ENCODE data around the gene ODC1.
"Not testable (repeated sequence)": the region's sequence is repeated elsewhere in the genome, so short reads cannot be mapped to it uniquely, and the experiment has no call there.

Gene ODC1

GRCh38 chr2:10493634-10494281 is 45.6 kb upstream of the ODC1 start:
- Histone ChIP-seq H3K4me3 (ENCODE audit: low read depth in 1 of 2, low read length in 1 of 2) (no peak overlapping the region), H3K9me3 (no peaks in the 10 kb centered on the region), H3K27me3 (peaks cover 52% of the 10 kb centered on the region), H3K36me3 (no peaks in the 10 kb centered on the region), H3K27ac (no peak overlapping the region), H3K4me1 (ENCODE audit: control insufficient read depth in 1 of 2, insufficient read depth in 1 of 2, low read depth in 1 of 2, low read length in 1 of 2) (no peaks in the 10 kb centered on the region)
- no peak for TF ChIP-seq CTCF (IDR thresholded peaks at IDR 0.05)

- H3K4me1 ChIP-seq (ENCODE audit: control insufficient read depth in 1 of 2, insufficient read depth in 1 of 2, low read depth in 1 of 2, low read length in 1 of 2) = no peaks in the 10 kb centered on the region
These were observed 45.0 kb upstream of the ODC1 start for GRCh38 chr2:10493075-10493633.

GRCh38 chr2:10490806-10491291 is 42.7 kb upstream of the ODC1 start:
- Histone ChIP-seq H3K9me3 (no peaks in the 10 kb centered on the region), H3K27me3 (peaks cover 35% of the 10 kb centered on the region), H3K4me1 (ENCODE audit: control insufficient read depth in 1 of 2, insufficient read depth in 1 of 2, low read depth in 1 of 2, low read length in 1 of 2) (no peaks in the 10 kb centered on the region), H3K36me3 (no peaks in the 10 kb centered on the region), H3K27ac (no peak overlapping the region), H3K4me3 (ENCODE audit: low read depth in 1 of 2, low read length in 1 of 2) (no peak overlapping the region)
- TF ChIP-seq CTCF (IDR thresholded peaks at IDR 0.05) = no peak

More at GRCh38 chr2:10493075-10493633, 45.0 kb upstream of the ODC1 start:
- Histone ChIP-seq H3K27me3 (peaks cover 46% of the 10 kb centered on the region), H3K27ac (no peak overlapping the region), H3K4me3 (ENCODE audit: low read depth in 1 of 2, low read length in 1 of 2) (no peak overlapping the region), H3K36me3 (no peaks in the 10 kb centered on the region), H3K9me3 (no peaks in the 10 kb centered on the region)
- TF ChIP-seq CTCF (IDR thresholded peaks at IDR 0.05) = no peak

- H3K4me1 ChIP-seq (ENCODE audit: control insufficient read depth in 1 of 2, insufficient read depth in 1 of 2, low read depth in 1 of 2, low read length in 1 of 2) = no peaks in the 10 kb centered on the region
- no peaks in the 10 kb centered on the region for H3K36me3 ChIP-seq
- no peak for TF ChIP-seq CTCF (IDR thresholded peaks at IDR 0.05)
- no peak overlapping the region for H3K27ac ChIP-seq
- peaks cover 33% of the 10 kb centered on the region for H3K27me3 ChIP-seq
- H3K9me3 ChIP-seq = no peaks in the 10 kb centered on the region
- H3K4me3 ChIP-seq (ENCODE audit: low read depth in 1 of 2, low read length in 1 of 2) = no peak overlapping the region
These were observed 41.9 kb upstream of the ODC1 start for GRCh38 chr2:10489842-10490555.

- peaks cover 34% of the 10 kb centered on the region for H3K27me3 ChIP-seq
- not testable (repeated sequence) for H3K36me3 ChIP-seq; H3K4me1 ChIP-seq (ENCODE audit: control insufficient read depth in 1 of 2, insufficient read depth in 1 of 2, low read depth in 1 of 2, low read length in 1 of 2); H3K9me3 ChIP-seq; H3K27ac ChIP-seq; H3K4me3 ChIP-seq (ENCODE audit: low read depth in 1 of 2, low read length in 1 of 2)
These were observed 40.0 kb upstream of the ODC1 start for GRCh38 chr2:10488142-10488541.

- H3K27ac ChIP-seq = not testable (repeated sequence)
These were observed 39.6 kb upstream of the ODC1 start for GRCh38 chr2:10487741-10488104.

More at GRCh38 chr2:10487741-10488104, 39.6 kb upstream of the ODC1 start:
- H3K27me3 ChIP-seq = peaks cover 34% of the 10 kb centered on the region
- H3K4me3 ChIP-seq (ENCODE audit: low read depth in 1 of 2, low read length in 1 of 2); H3K9me3 ChIP-seq; H3K4me1 ChIP-seq (ENCODE audit: control insufficient read depth in 1 of 2, insufficient read depth in 1 of 2, low read depth in 1 of 2, low read length in 1 of 2); H3K36me3 ChIP-seq: not testable (repeated sequence)
